Neural progenitor cell (in vitro differentiated cells): ENCODE measurements around the gene CNTNAP2. TPM values are rescaled to one million over a fixed set of nuclear protein-coding genes. Genes with fewer than 3 reads are reported as not detected.

ENCODE experiments used
- DNase-seq: peaks from one replicate; pipeline ENCODE4 v3.0.0-alpha.2; 2016; ENCODE audit warnings: low spot score
- H2AFZ ChIP-seq: fragments of 200-600 bp; sonication (generic); replicated peaks from 2 replicates; pipeline ENCODE4 v1.6.1; 2016; ENCODE audit warnings: antibody characterized with exemption
- H3F3A ChIP-seq: fragments of 200-600 bp; sonication (generic); 2 replicates; pipeline ENCODE4 v1.6.1; 2016; ENCODE audit warnings: antibody characterized with exemption, low read depth
- H3K27ac ChIP-seq: fragments of 200-600 bp; sonication (generic); 2 replicates; pipeline ENCODE4 v1.5.1; 2016; ENCODE audit warnings: mild to moderate bottlenecking
- H3K27me3 ChIP-seq: fragments of 200-600 bp; sonication (generic); 2 replicates; pipeline ENCODE4 v1.6.1; 2016; ENCODE audit warnings: mild to moderate bottlenecking, moderate library complexity
- H3K36me3 ChIP-seq: fragments of 200-600 bp; sonication (generic); 2 replicates; pipeline ENCODE4 v1.5.1; 2016
- H3K4me1 ChIP-seq: fragments of 200-600 bp; sonication (generic); 2 replicates; pipeline ENCODE4 v1.6.1; 2016; ENCODE audit warnings: mixed run types
- H3K4me2 ChIP-seq: fragments of 200-600 bp; sonication (generic); 2 replicates; pipeline ENCODE4 v1.6.1; 2016
- H3K4me3 ChIP-seq: fragments of 200-600 bp; sonication (generic); 2 replicates; pipeline ENCODE4 v1.5.1; 2016
- H3K79me2 ChIP-seq: fragments of 200-600 bp; sonication (generic); 2 replicates; pipeline ENCODE4 v1.6.1; 2016; ENCODE audit warnings: low read depth
- H3K9ac ChIP-seq: fragments of 200-600 bp; sonication (generic); 2 replicates; pipeline ENCODE4 v1.6.1; 2016
- H3K9me3 ChIP-seq: fragments of 200-600 bp; sonication (generic); 2 replicates; pipeline ENCODE4 v1.5.1; 2016; ENCODE audit warnings: low read depth
- H4K20me1 ChIP-seq: fragments of 200-600 bp; sonication (generic); 2 replicates; pipeline ENCODE4 v1.6.1; 2016; ENCODE audit warnings: low read depth
- H3K27ac Mint-ChIP-seq: 3 replicates; pipeline ENCODE4 v1.8.0; 2021; ENCODE audit warnings: mixed read lengths
- H3K27me3 Mint-ChIP-seq: 2 replicates; pipeline ENCODE4 v1.8.0; 2022; ENCODE audit warnings: low read depth, mild to moderate bottlenecking, inconsistent platforms, moderate library complexity, mixed read lengths; ENCODE audit not compliant: insufficient read depth
- H3K36me3 Mint-ChIP-seq: 3 replicates; pipeline ENCODE4 v1.8.0; 2021; ENCODE audit warnings: mixed read lengths
- H3K4me1 Mint-ChIP-seq: 3 replicates; pipeline ENCODE4 v1.8.0; 2021; ENCODE audit warnings: mixed read lengths
- H3K4me3 Mint-ChIP-seq: 3 replicates; pipeline ENCODE4 v1.8.0; 2021; ENCODE audit warnings: mild to moderate bottlenecking, moderate library complexity, mixed read lengths
- H3K9me3 Mint-ChIP-seq: 3 replicates; pipeline ENCODE4 v1.8.0; 2020; ENCODE audit warnings: mixed read lengths
- EZH2 ChIP-seq: fragments of 200-600 bp; sonication (generic); IDR thresholded peaks from 2 replicates; pipeline ENCODE4 v1.6.1; 2017; ENCODE audit warnings: antibody characterized with exemption, mild to moderate bottlenecking, moderate library complexity
- EZH2phosphoT487 ChIP-seq: fragments of 200-600 bp; sonication (generic); IDR thresholded peaks from 2 replicates; pipeline ENCODE4 v1.6.1; 2017; ENCODE audit warnings: antibody characterized with exemption
- total RNA-seq: library from RNA; depleted of rRNA; stranded (reverse); fragments of >200 nt; gene quantifications from 2 replicates; pipeline ENCODE4 v1.2.3, GENCODE V29; 2015; ENCODE audit warnings: low replicate concordance
- TF ChIP-seq, protein P1 (sequence below): fragments of 200-600 bp; sonication (generic); IDR thresholded peaks from 2 replicates; pipeline ENCODE4 v1.5.1; 2017; ENCODE audit warnings: antibody characterized with exemption, mild to moderate bottlenecking

CNTNAP2 gene
- total RNA-seq, 1 donor from 2014 or later, result 126 TPM

DNA sequence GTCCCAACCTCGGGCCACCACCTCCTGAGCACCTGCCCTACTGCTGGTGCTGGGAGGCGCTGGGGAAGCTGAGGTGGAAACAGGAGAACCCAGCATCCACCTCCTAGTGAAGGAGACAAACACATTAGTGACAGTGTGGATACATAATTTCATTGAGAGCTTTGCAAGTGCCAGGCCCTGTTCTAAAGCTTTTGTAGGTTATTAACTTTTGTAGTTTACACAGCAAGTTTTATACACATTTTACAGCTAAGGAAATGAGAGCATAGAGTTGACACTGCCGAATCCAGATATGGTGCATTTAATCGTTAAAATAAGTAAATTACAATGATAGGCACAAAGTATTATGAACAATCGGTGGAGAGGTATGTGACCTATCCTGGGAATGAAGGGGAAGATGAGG is 2007.9 kb downstream of the CNTNAP2 start:
- Histone ChIP-seq H3K4me1 (no peaks in the 10 kb centered on the region), H3K27me3 (no peaks in the 10 kb centered on the region), H3K9me3 (no peaks in the 10 kb centered on the region), H3K36me3 (no peaks in the 10 kb centered on the region), H3F3A (no peaks in the 10 kb centered on the region), H2AFZ (no peak overlapping the region), H3K4me2 (no peak overlapping the region), H3K79me2 (no peaks in the 10 kb centered on the region), H3K9ac (no peak overlapping the region), H3K4me3 (no peak overlapping the region), H4K20me1 (no peaks in the 10 kb centered on the region), H3K27ac (no peak overlapping the region)
- Mint-ChIP-seq H3K27ac (no peak overlapping the region), H3K4me3 (no peak overlapping the region), H3K4me1 (no peaks in the 10 kb centered on the region), H3K27me3 (peaks cover 8% of the 10 kb centered on the region), H3K9me3 (peaks cover 10% of the 10 kb centered on the region), H3K36me3 (no peaks in the 10 kb centered on the region)
- DNase-seq, result no peak
- no peak for TF ChIP-seq EZH2phosphoT487
- TF ChIP-seq EZH2, result no peak
- TF ChIP-seq, protein P1, sequence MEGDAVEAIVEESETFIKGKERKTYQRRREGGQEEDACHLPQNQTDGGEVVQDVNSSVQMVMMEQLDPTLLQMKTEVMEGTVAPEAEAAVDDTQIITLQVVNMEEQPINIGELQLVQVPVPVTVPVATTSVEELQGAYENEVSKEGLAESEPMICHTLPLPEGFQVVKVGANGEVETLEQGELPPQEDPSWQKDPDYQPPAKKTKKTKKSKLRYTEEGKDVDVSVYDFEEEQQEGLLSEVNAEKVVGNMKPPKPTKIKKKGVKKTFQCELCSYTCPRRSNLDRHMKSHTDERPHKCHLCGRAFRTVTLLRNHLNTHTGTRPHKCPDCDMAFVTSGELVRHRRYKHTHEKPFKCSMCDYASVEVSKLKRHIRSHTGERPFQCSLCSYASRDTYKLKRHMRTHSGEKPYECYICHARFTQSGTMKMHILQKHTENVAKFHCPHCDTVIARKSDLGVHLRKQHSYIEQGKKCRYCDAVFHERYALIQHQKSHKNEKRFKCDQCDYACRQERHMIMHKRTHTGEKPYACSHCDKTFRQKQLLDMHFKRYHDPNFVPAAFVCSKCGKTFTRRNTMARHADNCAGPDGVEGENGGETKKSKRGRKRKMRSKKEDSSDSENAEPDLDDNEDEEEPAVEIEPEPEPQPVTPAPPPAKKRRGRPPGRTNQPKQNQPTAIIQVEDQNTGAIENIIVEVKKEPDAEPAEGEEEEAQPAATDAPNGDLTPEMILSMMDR, result no peak

DNA sequence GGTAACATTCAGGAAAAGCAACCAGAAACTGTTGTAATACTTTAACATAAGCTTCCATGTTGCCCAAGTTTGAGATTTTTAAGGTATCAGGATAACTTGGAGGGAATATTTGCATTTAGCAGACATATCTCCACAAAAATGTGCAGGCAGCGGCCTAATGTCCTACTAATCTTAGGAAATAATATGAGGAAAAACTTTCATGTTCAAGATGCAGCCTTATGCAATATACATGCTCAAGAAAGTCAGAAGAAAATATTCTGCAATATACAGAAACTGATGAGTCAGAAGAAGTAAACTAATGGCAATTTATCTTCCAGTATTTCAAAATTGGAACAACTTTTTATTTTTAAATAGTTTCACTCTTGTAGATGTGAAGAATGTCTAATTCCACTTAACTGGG is 2010.8 kb downstream of the CNTNAP2 start:
- no peak for DNase-seq
- Mint-ChIP-seq H3K9me3 (peaks cover 10% of the 10 kb centered on the region), H3K4me1 (no peaks in the 10 kb centered on the region), H3K27me3 (peaks cover 7% of the 10 kb centered on the region), H3K27ac (no peak overlapping the region), H3K36me3 (no peaks in the 10 kb centered on the region), H3K4me3 (no peak overlapping the region)
- H4K20me1 ChIP-seq, result no peaks in the 10 kb centered on the region
- no peaks in the 10 kb centered on the region for H3F3A ChIP-seq
- H3K4me3 ChIP-seq, result no peak overlapping the region
- H3K4me2 ChIP-seq, result no peak overlapping the region
- no peak overlapping the region for H3K27ac ChIP-seq
- TF ChIP-seq EZH2, result no peak
- TF ChIP-seq, protein P1, result no peak
- no peak for TF ChIP-seq EZH2phosphoT487
- H3K79me2 ChIP-seq, result no peaks in the 10 kb centered on the region
- no peak overlapping the region for H3K9ac ChIP-seq
- no peaks in the 10 kb centered on the region for H3K4me1 ChIP-seq
- H3K36me3 ChIP-seq, result no peaks in the 10 kb centered on the region
- no peaks in the 10 kb centered on the region for H3K9me3 ChIP-seq
- no peak overlapping the region for H2AFZ ChIP-seq
- H3K27me3 ChIP-seq, result no peaks in the 10 kb centered on the region

DNA sequence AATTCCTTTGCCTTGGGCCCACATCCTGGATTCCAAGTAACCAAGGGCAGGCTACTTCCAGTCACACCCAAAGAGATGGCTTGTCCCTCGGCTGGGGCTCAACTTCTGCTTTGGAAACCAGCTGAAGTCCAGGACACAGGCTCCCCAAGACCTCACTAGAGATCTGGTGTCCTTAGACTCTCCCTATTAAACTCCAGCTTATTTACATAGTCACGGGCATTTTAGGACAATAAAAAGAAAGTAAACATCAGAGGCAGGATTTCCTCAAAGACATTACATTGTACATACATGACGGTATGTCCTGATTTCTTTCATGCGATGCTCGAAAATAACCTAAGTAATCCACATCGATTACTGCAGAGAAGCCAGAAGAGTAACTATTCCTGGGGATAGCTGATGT is 2012.4 kb downstream of the CNTNAP2 start:
- H3K9ac ChIP-seq, result no peak overlapping the region
- Mint-ChIP-seq H3K4me3 (no peak overlapping the region), H3K9me3 (peaks cover 10% of the 10 kb centered on the region), H3K27ac (no peak overlapping the region), H3K4me1 (no peaks in the 10 kb centered on the region), H3K36me3 (no peaks in the 10 kb centered on the region), H3K27me3 (peaks cover 7% of the 10 kb centered on the region)
- H3F3A ChIP-seq, result no peaks in the 10 kb centered on the region
- no peak overlapping the region for H3K27ac ChIP-seq
- H3K4me3 ChIP-seq, result no peak overlapping the region
- no peaks in the 10 kb centered on the region for H3K4me1 ChIP-seq
- H2AFZ ChIP-seq, result no peak overlapping the region
- H4K20me1 ChIP-seq, result no peaks in the 10 kb centered on the region
- TF ChIP-seq, protein P1, result no peak
- no peak for TF ChIP-seq EZH2phosphoT487
- TF ChIP-seq EZH2, result no peak
- no peak for DNase-seq
- H3K27me3 ChIP-seq, result no peaks in the 10 kb centered on the region
- H3K36me3 ChIP-seq, result no peaks in the 10 kb centered on the region
- H3K4me2 ChIP-seq, result no peak overlapping the region
- no peaks in the 10 kb centered on the region for H3K9me3 ChIP-seq
- H3K79me2 ChIP-seq, result no peaks in the 10 kb centered on the region
